Measurements from ENCODE around the gene COL4A1. TPM values are rescaled to one million over a fixed set of nuclear protein-coding genes. Genes with fewer than 3 reads are reported as not detected.

COL4A1 gene
- polyA plus RNA-seq, 2 of the 4 experiments (the other 2 are of a cell fraction) = 23.8 to 71.3 TPM

- DNase-seq (ENCODE audit: low read depth in 1 of 2, low spot score in 1 of 2) (no peak), FAIRE-seq (no peak), ATAC-seq (no peak)
- 94% methylated on average over 26 of the region's 27 CpGs for WGBS (ENCODE audit: missing lambda C conversion rate)
- H3K4me2 ChIP-seq = no peak overlapping the region
- TF ChIP-seq MAZ (IDR thresholded peaks at IDR 0.05; ENCODE audit: borderline replicate concordance, low read depth, low read length) (no peak), KDM1A (IDR thresholded peaks at IDR 0.05; ENCODE audit: low read depth) (no peak), RNF2 (IDR thresholded peaks at IDR 0.05; ENCODE audit: borderline replicate concordance, low read depth) (no peak), JUNB (IDR thresholded peaks at IDR 0.05) (no peak), CBX2 (IDR thresholded peaks at IDR 0.05; ENCODE audit: borderline replicate concordance, low read depth) (no peak), REST (IDR thresholded peaks at IDR 0.05) (no peak), TP53 (CRISPR knock-in tag; IDR thresholded peaks at IDR 0.05) (no peak), KDM5A (IDR thresholded peaks at IDR 0.05) (no peak), EP300 (IDR thresholded peaks at IDR 0.05) (no peak), CBX8 (IDR thresholded peaks at IDR 0.05) (no peak), ELK1 (IDR thresholded peaks at IDR 0.05; ENCODE audit: low read depth, low read length) (no peak), BCL3 (IDR thresholded peaks at IDR 0.05) (no peak), POLR2AphosphoS2 (conservative IDR thresholded peaks at IDR 0.05; ENCODE audit: low read length) (no peak), HOXB13 (CRISPR knock-in tag; IDR thresholded peaks at IDR 0.05; ENCODE audit: low read depth) (no peak), HDAC2 (IDR thresholded peaks at IDR 0.05) (no peak), TFCP2L1 (CRISPR knock-in tag; IDR thresholded peaks at IDR 0.05) (no peak), GATA3 (IDR thresholded peaks at IDR 0.05; ENCODE audit: borderline replicate concordance) (no peak), USF2 (IDR thresholded peaks at IDR 0.05) (no peak), ZSCAN20 (CRISPR knock-in tag; IDR thresholded peaks at IDR 0.05) (no peak), RCOR1 (IDR thresholded peaks at IDR 0.05; ENCODE audit: low read depth, low read length) (no peak)
- ChIA-PET POLR2A (no interaction called here), CTCF (interaction anchor here (0.9 to 1.8 kb wide), 5 partner anchors 10 to 75 kb away, joined by 4 to 6 read pairs (median 5); no protein-coding TSS in a partner anchor)
- no peak overlapping the region for H3K4me3 ChIP-seq
- peak overlapping the region in 1 of 2 experiments; percentile 62; a peak in 1 of 6 replicates for H3K27ac ChIP-seq
- H3K4me1 ChIP-seq = peaks cover 12% of the 10 kb centered on the region
- H3K9me3 ChIP-seq = no peaks in the 10 kb centered on the region
These were observed 58.4 kb downstream of the COL4A1 start for GRCh38 chr13:110248449-110249143.

- no peak overlapping the region for H3K4me3 ChIP-seq
- no peak for FAIRE-seq
- no peak for DNase-seq (ENCODE audit: low read depth in 1 of 2, low spot score in 1 of 2)
- 86% methylated on average over 4 of the region's 5 CpGs for WGBS (ENCODE audit: missing lambda C conversion rate)
- peaks cover 12% of the 10 kb centered on the region for H3K4me1 ChIP-seq
- TF ChIP-seq ZSCAN20 (CRISPR knock-in tag; IDR thresholded peaks at IDR 0.05) (no peak), TFCP2L1 (CRISPR knock-in tag; IDR thresholded peaks at IDR 0.05) (no peak), BHLHE40 (IDR thresholded peaks at IDR 0.05; ENCODE audit: low read depth, low read length) (no peak), KDM1A (IDR thresholded peaks at IDR 0.05; ENCODE audit: low read depth) (no peak), ELK1 (IDR thresholded peaks at IDR 0.05; ENCODE audit: low read depth, low read length) (no peak), E2F6 (IDR thresholded peaks at IDR 0.05; ENCODE audit: borderline replicate concordance, low read depth) (no peak), HES2 (IDR thresholded peaks at IDR 0.05) (no peak), GATA3 (IDR thresholded peaks at IDR 0.05; ENCODE audit: borderline replicate concordance) (no peak), EP300 (IDR thresholded peaks at IDR 0.05) (no peak), KDM5A (IDR thresholded peaks at IDR 0.05) (no peak)
- no peaks in the 10 kb centered on the region for H3K9me3 ChIP-seq
- no peak overlapping the region for H3K4me2 ChIP-seq
- CTCF ChIA-PET = interaction anchor here (0.6 to 2.3 kb wide), 10 partner anchors 9 to 1275 kb away, joined by 3 to 10 read pairs (median 3); partner anchors contain the start of genes COL4A1 and COL4A2
- POLR2A ChIA-PET = no interaction called here
- ATAC-seq = no peak
- H3K27ac ChIP-seq = peak overlapping the region in 1 of 2 experiments; percentile 44; a peak in 1 of 6 replicates
These were observed 60.4 kb downstream of the COL4A1 start for GRCh38 chr13:110246530-110246929.

All from A549 (cell line).